ENCODE results near the gene ZNF138.

DNA sequence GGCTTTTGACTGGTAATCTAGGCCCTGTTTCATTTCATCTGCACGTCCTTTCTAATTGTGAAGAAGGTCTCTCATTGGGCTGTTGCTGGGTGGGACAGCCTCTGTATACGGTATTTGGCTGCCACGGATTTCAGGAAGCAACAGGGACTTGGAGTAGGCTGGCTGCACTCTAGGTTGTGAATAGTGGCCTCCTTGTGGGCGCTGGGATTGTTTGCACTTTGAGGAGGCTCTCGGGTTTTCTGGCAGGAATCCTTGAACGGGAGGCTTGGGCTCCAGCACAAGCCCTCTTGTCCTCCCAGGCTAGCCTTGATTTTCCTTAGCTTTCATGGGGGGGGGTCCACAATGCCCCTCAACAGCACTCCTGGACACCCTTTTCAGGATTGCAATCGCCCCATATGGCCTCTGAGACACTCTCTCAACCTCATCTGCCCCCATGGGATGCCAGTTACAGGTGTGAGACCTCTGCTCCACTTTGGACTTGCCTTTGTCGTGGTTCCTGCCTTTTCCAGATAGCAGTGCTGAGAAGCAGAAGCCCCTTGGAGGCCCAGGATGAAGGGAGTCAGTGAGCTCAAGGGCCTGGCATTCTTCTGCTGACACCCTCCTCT is 75.0 kb downstream of the ZNF138 start:
- TF ChIP-seq, protein P1, sequence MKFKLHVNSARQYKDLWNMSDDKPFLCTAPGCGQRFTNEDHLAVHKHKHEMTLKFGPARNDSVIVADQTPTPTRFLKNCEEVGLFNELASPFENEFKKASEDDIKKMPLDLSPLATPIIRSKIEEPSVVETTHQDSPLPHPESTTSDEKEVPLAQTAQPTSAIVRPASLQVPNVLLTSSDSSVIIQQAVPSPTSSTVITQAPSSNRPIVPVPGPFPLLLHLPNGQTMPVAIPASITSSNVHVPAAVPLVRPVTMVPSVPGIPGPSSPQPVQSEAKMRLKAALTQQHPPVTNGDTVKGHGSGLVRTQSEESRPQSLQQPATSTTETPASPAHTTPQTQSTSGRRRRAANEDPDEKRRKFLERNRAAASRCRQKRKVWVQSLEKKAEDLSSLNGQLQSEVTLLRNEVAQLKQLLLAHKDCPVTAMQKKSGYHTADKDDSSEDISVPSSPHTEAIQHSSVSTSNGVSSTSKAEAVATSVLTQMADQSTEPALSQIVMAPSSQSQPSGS (IDR thresholded peaks at IDR 0.05; ENCODE audit: low read length): no peak
- TF ChIP-seq MLLT1 (IDR thresholded peaks at IDR 0.05) (no peak), EZH2 (IDR thresholded peaks at IDR 0.05; ENCODE audit: borderline replicate concordance, control insufficient read depth, low read depth, low read length) (no peak), BHLHE40 (IDR thresholded peaks at IDR 0.05; ENCODE audit: borderline replicate concordance in 1 of 2, low read depth in 2 of 2, low read length in 1 of 2) (no peak), CTCF (IDR thresholded peaks at IDR 0.05 in 2 of 3, conservative IDR thresholded peaks at IDR 0.05 in 1 of 3; ENCODE audit: control insufficient read depth in 2 of 3, extremely low read depth in 1 of 3, insufficient read depth in 1 of 3, low read depth in 3 of 3, low read length in 3 of 3) (no peak), NFIC (IDR thresholded peaks at IDR 0.05; ENCODE audit: low read depth, low read length) (no peak), SRF (IDR thresholded peaks at IDR 0.05; ENCODE audit: low read depth in 2 of 2, low read length in 2 of 2) (no peak), ATF3 (IDR thresholded peaks at IDR 0.05; ENCODE audit: borderline replicate concordance, extremely low read depth, low read depth, low read length) (no peak), POLR2A (IDR thresholded peaks at IDR 0.05; ENCODE audit: low read depth, low read length) (no peak), TBL1XR1 (IDR thresholded peaks at IDR 0.05; ENCODE audit: low read depth, low read length) (no peak), JUND (IDR thresholded peaks at IDR 0.05; ENCODE audit: low read depth, low read length) (no peak), CBX3 (IDR thresholded peaks at IDR 0.05; ENCODE audit: borderline replicate concordance, low read depth) (no peak), LARP7 (IDR thresholded peaks at IDR 0.05) (no peak), ZBTB40 (IDR thresholded peaks at IDR 0.05; ENCODE audit: borderline replicate concordance) (no peak)
